HepG2 (cell line): ENCODE data around the gene PCIF1. TPM values are rescaled to one million over a fixed set of nuclear protein-coding genes. Genes with fewer than 3 reads are reported as not detected.

ENCODE experiments used
- ATF7 ChIP-seq, 2 experiments: fragments of 450-650 bp in 1 of 2; sonication (generic) in 1 of 2; formaldehyde crosslinking in 1 of 2; IDR thresholded peaks; 2 replicates each; pipeline versions ENCODE4 v1.4.0 to v1.6.1; 2016 to 2020; ENCODE audit warnings: antibody characterized with exemption in 1 of 2, mild to moderate bottlenecking in 1 of 2, missing genetic modification reagents in 1 of 2
- CENPX ChIP-seq: sonication (generic); formaldehyde crosslinking; IDR thresholded peaks from 2 replicates; pipeline ENCODE4 v1.9.0; 2021; ENCODE audit warnings: mild to moderate bottlenecking, missing genetic modification reagents, moderate library complexity
- FOXC1 ChIP-seq: sonication (generic); formaldehyde crosslinking; IDR thresholded peaks from 2 replicates; pipeline ENCODE4 v1.8.0; 2022; ENCODE audit warnings: mild to moderate bottlenecking, missing genetic modification reagents, borderline replicate concordance
- KAT7 ChIP-seq: IDR thresholded peaks from 2 replicates; pipeline ENCODE4 v1.6.1; 2018; ENCODE audit warnings: borderline replicate concordance, missing compliant biosample characterization
- MYC ChIP-seq: sonication (generic); formaldehyde crosslinking; IDR thresholded peaks from 2 replicates; pipeline ENCODE4 v1.9.0; 2021; ENCODE audit warnings: missing genetic modification reagents, borderline replicate concordance
- SATB2 ChIP-seq: sonication (generic); formaldehyde crosslinking; IDR thresholded peaks from 2 replicates; pipeline ENCODE4 v1.5.0; 2020; ENCODE audit warnings: missing genetic modification reagents
- SETDB1 ChIP-seq: sonication (generic); formaldehyde crosslinking; IDR thresholded peaks from 2 replicates; pipeline ENCODE4 v1.5.1; 2020; ENCODE audit warnings: missing genetic modification reagents, mild to moderate bottlenecking, borderline replicate concordance
- TGIF2 ChIP-seq: IDR thresholded peaks from 2 replicates; pipeline ENCODE4 v1.6.1; 2016; ENCODE audit warnings: control low read depth, missing compliant biosample characterization
- ZBTB1 ChIP-seq: sonication (generic); formaldehyde crosslinking; IDR thresholded peaks from 2 replicates; pipeline ENCODE4 v1.4.0; 2020; ENCODE audit warnings: missing genetic modification reagents, borderline replicate concordance
- ZNF224 ChIP-seq: sonication (generic); formaldehyde crosslinking; IDR thresholded peaks from 2 replicates; pipeline ENCODE4 v1.5.0; 2020; ENCODE audit warnings: mild to moderate bottlenecking, missing genetic modification reagents
- ZNF350 ChIP-seq: sonication (generic); formaldehyde crosslinking; IDR thresholded peaks from 2 replicates; pipeline ENCODE4 v1.4.0; 2020; ENCODE audit warnings: mild to moderate bottlenecking, low read depth, missing genetic modification reagents, borderline replicate concordance
- ZNF557 ChIP-seq: sonication (generic); formaldehyde crosslinking; IDR thresholded peaks from 2 replicates; pipeline ENCODE4 v1.4.0; 2020; ENCODE audit warnings: missing genetic modification reagents
- ZNF598 ChIP-seq: sonication (generic); formaldehyde crosslinking; IDR thresholded peaks from 2 replicates; pipeline ENCODE4 v1.5.1; 2020; ENCODE audit warnings: mild to moderate bottlenecking, missing genetic modification reagents, borderline replicate concordance
- ZNF792 ChIP-seq: IDR thresholded peaks from 2 replicates; pipeline ENCODE4 v1.6.1; 2016
- ZSCAN25 ChIP-seq: sonication (generic); formaldehyde crosslinking; IDR thresholded peaks from 2 replicates; pipeline ENCODE4 v1.8.0; 2022; ENCODE audit warnings: mild to moderate bottlenecking, missing genetic modification reagents
- polyA plus RNA-seq, 8 experiments: library from polyadenylated mRNA; depleted of rRNA in 3 of 8; stranded (reverse) in 7 of 8; unstranded in 1 of 8; fragments of >200 nt; fragmentation: Illumina TruSeq in 4 of 8; extraction: Trizol in 4 of 8; gene quantifications; 2 replicates each; pipeline versions ENCODE4 v1.2.1 to v1.2.3, GENCODE V29; 2011 to 2016; ENCODE audit warnings: low read depth in 4 of 8, missing spikeins in 1 of 8, mixed read lengths in 1 of 8; ENCODE audit not compliant: insufficient read depth in 1 of 8
- total RNA-seq, 5 experiments: library from RNA; depleted of rRNA; stranded (reverse); fragments of >200 nt; fragmentation: Illumina TruSeq; extraction: Trizol; gene quantifications; 2 replicates each; pipeline ENCODE4 v1.2.3, GENCODE V29; 2016; ENCODE audit warnings: low read depth in 1 of 5
- TF ChIP-seq, protein P1 (sequence below): sonication (generic); formaldehyde crosslinking; IDR thresholded peaks from 2 replicates; pipeline ENCODE4 v1.4.0; 2020; ENCODE audit warnings: missing genetic modification reagents, borderline replicate concordance
- TF ChIP-seq, protein P2 (sequence below): sonication (generic); formaldehyde crosslinking; IDR thresholded peaks from 2 replicates; pipeline ENCODE4 v1.5.0; 2020; ENCODE audit warnings: mild to moderate bottlenecking, missing genetic modification reagents, borderline replicate concordance
- TF ChIP-seq, protein P3 (sequence below): sonication (generic); formaldehyde crosslinking; IDR thresholded peaks from 2 replicates; pipeline ENCODE4 v1.4.0; 2020; ENCODE audit warnings: low read depth, mild to moderate bottlenecking, missing genetic modification reagents
- TF ChIP-seq, protein P4 (sequence below): sonication (generic); formaldehyde crosslinking; IDR thresholded peaks from 2 replicates; pipeline ENCODE4 v1.9.0; 2021; ENCODE audit warnings: missing genetic modification reagents, mild to moderate bottlenecking, borderline replicate concordance

The PCIF1 gene
- total and polyA plus RNA-seq, 2 of the 13 experiments (the other 11 are each of a cell fraction or from before 2014, with no cell fraction given): 20.9 to 24.4 TPM

DNA sequence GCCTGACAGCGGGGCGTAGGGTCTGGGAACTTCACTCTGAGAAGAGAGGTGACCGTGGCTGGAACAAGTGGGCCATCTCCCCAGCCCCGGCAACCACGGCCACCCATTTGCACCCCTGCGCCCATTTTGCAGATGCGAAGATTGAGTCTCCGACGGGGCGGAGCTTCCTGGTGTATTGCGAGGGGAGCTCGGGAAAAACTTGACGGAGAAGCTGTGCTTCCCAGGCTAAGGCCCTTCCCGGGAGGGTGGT, 36.9 kb downstream of the PCIF1 start (continued):
- TF ChIP-seq SETDB1 (CRISPR knock-in tag): no peak
- TF ChIP-seq CENPX (CRISPR knock-in tag): no peak
- TF ChIP-seq ZNF350 (CRISPR knock-in tag): no peak
- no peak for TF ChIP-seq ZNF557 (CRISPR knock-in tag)
- TF ChIP-seq ZNF792 (CRISPR knock-in tag): no peak
- peak; percentile 99 for TF ChIP-seq KAT7 (CRISPR knock-in tag)
- peak; percentile 13; the same call in 1 of the 2 replicates for TF ChIP-seq ZNF224 (CRISPR knock-in tag)
- no peak for TF ChIP-seq ZBTB1 (CRISPR knock-in tag)
- no peak for TF ChIP-seq ZSCAN25 (CRISPR knock-in tag)
- TF ChIP-seq MYC (CRISPR knock-in tag): no peak
- TF ChIP-seq, protein P1, sequence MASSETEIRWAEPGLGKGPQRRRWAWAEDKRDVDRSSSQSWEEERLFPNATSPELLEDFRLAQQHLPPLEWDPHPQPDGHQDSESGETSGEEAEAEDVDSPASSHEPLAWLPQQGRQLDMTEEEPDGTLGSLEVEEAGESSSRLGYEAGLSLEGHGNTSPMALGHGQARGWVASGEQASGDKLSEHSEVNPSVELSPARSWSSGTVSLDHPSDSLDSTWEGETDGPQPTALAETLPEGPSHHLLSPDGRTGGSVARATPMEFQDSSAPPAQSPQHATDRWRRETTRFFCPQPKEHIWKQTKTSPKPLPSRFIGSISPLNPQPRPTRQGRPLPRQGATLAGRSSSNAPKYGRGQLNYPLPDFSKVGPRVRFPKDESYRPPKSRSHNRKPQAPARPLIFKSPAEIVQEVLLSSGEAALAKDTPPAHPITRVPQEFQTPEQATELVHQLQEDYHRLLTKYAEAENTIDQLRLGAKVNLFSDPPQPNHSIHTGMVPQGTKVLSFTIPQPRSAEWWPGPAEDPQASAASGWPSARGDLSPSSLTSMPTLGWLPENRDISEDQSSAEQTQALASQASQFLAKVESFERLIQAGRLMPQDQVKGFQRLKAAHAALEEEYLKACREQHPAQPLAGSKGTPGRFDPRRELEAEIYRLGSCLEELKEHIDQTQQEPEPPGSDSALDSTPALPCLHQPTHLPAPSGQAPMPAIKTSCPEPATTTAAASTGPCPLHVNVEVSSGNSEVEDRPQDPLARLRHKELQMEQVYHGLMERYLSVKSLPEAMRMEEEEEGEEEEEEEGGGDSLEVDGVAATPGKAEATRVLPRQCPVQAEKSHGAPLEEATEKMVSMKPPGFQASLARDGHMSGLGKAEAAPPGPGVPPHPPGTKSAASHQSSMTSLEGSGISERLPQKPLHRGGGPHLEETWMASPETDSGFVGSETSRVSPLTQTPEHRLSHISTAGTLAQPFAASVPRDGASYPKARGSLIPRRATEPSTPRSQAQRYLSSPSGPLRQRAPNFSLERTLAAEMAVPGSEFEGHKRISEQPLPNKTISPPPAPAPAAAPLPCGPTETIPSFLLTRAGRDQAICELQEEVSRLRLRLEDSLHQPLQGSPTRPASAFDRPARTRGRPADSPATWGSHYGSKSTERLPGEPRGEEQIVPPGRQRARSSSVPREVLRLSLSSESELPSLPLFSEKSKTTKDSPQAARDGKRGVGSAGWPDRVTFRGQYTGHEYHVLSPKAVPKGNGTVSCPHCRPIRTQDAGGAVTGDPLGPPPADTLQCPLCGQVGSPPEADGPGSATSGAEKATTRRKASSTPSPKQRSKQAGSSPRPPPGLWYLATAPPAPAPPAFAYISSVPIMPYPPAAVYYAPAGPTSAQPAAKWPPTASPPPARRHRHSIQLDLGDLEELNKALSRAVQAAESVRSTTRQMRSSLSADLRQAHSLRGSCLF: no peak
- no peak for TF ChIP-seq ATF7 (IDR thresholded peaks at IDR 0.05)
- TF ChIP-seq ATF7 (CRISPR knock-in tag; IDR thresholded peaks at IDR 0.05): no peak
- peak; percentile 41; the same call in 1 of the 2 replicates for TF ChIP-seq TGIF2 (CRISPR knock-in tag)
- TF ChIP-seq FOXC1 (CRISPR knock-in tag): peak; percentile 6; the same call in 1 of the 2 replicates
- TF ChIP-seq, protein P2, sequence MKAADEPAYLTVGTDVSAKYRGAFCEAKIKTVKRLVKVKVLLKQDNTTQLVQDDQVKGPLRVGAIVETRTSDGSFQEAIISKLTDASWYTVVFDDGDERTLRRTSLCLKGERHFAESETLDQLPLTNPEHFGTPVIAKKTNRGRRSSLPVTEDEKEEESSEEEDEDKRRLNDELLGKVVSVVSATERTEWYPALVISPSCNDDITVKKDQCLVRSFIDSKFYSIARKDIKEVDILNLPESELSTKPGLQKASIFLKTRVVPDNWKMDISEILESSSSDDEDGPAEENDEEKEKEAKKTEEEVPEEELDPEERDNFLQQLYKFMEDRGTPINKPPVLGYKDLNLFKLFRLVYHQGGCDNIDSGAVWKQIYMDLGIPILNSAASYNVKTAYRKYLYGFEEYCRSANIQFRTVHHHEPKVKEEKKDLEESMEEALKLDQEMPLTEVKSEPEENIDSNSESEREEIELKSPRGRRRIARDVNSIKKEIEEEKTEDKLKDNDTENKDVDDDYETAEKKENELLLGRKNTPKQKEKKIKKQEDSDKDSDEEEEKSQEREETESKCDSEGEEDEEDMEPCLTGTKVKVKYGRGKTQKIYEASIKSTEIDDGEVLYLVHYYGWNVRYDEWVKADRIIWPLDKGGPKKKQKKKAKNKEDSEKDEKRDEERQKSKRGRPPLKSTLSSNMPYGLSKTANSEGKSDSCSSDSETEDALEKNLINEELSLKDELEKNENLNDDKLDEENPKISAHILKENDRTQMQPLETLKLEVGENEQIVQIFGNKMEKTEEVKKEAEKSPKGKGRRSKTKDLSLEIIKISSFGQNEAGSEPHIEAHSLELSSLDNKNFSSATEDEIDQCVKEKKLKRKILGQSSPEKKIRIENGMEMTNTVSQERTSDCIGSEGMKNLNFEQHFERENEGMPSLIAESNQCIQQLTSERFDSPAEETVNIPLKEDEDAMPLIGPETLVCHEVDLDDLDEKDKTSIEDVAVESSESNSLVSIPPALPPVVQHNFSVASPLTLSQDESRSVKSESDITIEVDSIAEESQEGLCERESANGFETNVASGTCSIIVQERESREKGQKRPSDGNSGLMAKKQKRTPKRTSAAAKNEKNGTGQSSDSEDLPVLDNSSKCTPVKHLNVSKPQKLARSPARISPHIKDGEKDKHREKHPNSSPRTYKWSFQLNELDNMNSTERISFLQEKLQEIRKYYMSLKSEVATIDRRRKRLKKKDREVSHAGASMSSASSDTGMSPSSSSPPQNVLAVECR (CRISPR knock-in tag): no peak
- peak; percentile 41; the same call in 1 of the 2 replicates for TF ChIP-seq ZNF598 (CRISPR knock-in tag)
- TF ChIP-seq SATB2 (CRISPR knock-in tag): no peak
- TF ChIP-seq, protein P3, sequence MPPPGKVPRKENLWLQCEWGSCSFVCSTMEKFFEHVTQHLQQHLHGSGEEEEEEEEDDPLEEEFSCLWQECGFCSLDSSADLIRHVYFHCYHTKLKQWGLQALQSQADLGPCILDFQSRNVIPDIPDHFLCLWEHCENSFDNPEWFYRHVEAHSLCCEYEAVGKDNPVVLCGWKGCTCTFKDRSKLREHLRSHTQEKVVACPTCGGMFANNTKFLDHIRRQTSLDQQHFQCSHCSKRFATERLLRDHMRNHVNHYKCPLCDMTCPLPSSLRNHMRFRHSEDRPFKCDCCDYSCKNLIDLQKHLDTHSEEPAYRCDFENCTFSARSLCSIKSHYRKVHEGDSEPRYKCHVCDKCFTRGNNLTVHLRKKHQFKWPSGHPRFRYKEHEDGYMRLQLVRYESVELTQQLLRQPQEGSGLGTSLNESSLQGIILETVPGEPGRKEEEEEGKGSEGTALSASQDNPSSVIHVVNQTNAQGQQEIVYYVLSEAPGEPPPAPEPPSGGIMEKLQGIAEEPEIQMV (CRISPR knock-in tag): no peak
- TF ChIP-seq, protein P4, sequence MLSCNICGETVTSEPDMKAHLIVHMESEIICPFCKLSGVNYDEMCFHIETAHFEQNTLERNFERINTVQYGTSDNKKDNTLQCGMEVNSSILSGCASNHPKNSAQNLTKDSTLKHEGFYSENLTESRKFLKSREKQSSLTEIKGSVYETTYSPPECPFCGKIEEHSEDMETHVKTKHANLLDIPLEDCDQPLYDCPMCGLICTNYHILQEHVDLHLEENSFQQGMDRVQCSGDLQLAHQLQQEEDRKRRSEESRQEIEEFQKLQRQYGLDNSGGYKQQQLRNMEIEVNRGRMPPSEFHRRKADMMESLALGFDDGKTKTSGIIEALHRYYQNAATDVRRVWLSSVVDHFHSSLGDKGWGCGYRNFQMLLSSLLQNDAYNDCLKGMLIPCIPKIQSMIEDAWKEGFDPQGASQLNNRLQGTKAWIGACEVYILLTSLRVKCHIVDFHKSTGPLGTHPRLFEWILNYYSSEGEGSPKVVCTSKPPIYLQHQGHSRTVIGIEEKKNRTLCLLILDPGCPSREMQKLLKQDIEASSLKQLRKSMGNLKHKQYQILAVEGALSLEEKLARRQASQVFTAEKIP (CRISPR knock-in tag): no peak
